Stimulated activated CD4-positive, alpha-beta T cell treated with anti-CD3 and anti-CD28 coated beads, Interleukin-1b, Interleukin-23, amount 100 ng/mL, for 1 hour (primary cell): ENCODE data around the gene CMTM4.

ENCODE experiments used
- DNase-seq, 2 donors: peaks; one replicate each; pipeline ENCODE4 v3.0.0-alpha.2; 2020; ENCODE audit warnings: low read depth in 2 of 2

Gene CMTM4

GRCh38 chr16:66696669-66697630, at the start of gene CMTM4:
Gene CMTM4 (minus strand): TSS chr16:66696743. CDS start chr16:66696525, 218 bp downstream.
- peak; percentile 45 to 64 for DNase-seq

GRCh38 chr16:66746048-66746447, 49.5 kb upstream of the CMTM4 start:
- no peak for DNase-seq

GRCh38 chr16:66741950-66742808, 45.6 kb upstream of the CMTM4 start:
- no peak for DNase-seq

GRCh38 chr16:66741169-66741900, 44.8 kb upstream of the CMTM4 start:
- DNase-seq: no peak

GRCh38 chr16:66740533-66740932, 44.0 kb upstream of the CMTM4 start:
- no peak for DNase-seq

GRCh38 chr16:66740010-66740409, 43.5 kb upstream of the CMTM4 start:
- DNase-seq: no peak

- DNase-seq: no peak
Observed at GRCh38 chr16:66735891-66736290, 39.3 kb upstream of the CMTM4 start.

GRCh38 chr16:66731101-66731500, 34.6 kb upstream of the CMTM4 start:
- DNase-seq: no peak

- DNase-seq: no peak
Observed at GRCh38 chr16:66728804-66729203, 32.3 kb upstream of the CMTM4 start.

- no peak for DNase-seq
Observed at GRCh38 chr16:66728117-66728787, 31.7 kb upstream of the CMTM4 start.

GRCh38 chr16:66720766-66721165, 24.2 kb upstream of the CMTM4 start:
- no peak for DNase-seq

GRCh38 chr16:66719246-66719645, 22.7 kb upstream of the CMTM4 start:
- no peak for DNase-seq

- DNase-seq: no peak
Observed at GRCh38 chr16:66717776-66718175, 21.2 kb upstream of the CMTM4 start.

- DNase-seq: no peak
Observed at GRCh38 chr16:66717112-66717675, 20.7 kb upstream of the CMTM4 start.

- DNase-seq: no peak
Observed at GRCh38 chr16:66714654-66715307, 18.2 kb upstream of the CMTM4 start.

- DNase-seq: no peak
Observed at GRCh38 chr16:66714062-66714461, 17.5 kb upstream of the CMTM4 start.

GRCh38 chr16:66713076-66713475, 16.5 kb upstream of the CMTM4 start:
- no peak for DNase-seq

GRCh38 chr16:66712512-66712911, 16.0 kb upstream of the CMTM4 start:
- no peak for DNase-seq

GRCh38 chr16:66711581-66711980, 15.0 kb upstream of the CMTM4 start:
- DNase-seq: no peak

GRCh38 chr16:66706506-66706880, 9.9 kb upstream of the CMTM4 start:
- no peak for DNase-seq
